HK-2 (cell line): ENCODE results near the gene DIS3.
A peak's percentile ranks its signal among the peaks of the same experiment; 100 is the strongest.
"Not testable (repeated sequence)": the region's sequence is repeated elsewhere in the genome, so short reads cannot be mapped to it uniquely, and the experiment has no call there.

Source experiments
- DNase-seq: peaks from one replicate; pipeline ENCODE4 v3.0.0-alpha.2; 2018; ENCODE audit not compliant: unreplicated experiment

DIS3 gene, protein sequence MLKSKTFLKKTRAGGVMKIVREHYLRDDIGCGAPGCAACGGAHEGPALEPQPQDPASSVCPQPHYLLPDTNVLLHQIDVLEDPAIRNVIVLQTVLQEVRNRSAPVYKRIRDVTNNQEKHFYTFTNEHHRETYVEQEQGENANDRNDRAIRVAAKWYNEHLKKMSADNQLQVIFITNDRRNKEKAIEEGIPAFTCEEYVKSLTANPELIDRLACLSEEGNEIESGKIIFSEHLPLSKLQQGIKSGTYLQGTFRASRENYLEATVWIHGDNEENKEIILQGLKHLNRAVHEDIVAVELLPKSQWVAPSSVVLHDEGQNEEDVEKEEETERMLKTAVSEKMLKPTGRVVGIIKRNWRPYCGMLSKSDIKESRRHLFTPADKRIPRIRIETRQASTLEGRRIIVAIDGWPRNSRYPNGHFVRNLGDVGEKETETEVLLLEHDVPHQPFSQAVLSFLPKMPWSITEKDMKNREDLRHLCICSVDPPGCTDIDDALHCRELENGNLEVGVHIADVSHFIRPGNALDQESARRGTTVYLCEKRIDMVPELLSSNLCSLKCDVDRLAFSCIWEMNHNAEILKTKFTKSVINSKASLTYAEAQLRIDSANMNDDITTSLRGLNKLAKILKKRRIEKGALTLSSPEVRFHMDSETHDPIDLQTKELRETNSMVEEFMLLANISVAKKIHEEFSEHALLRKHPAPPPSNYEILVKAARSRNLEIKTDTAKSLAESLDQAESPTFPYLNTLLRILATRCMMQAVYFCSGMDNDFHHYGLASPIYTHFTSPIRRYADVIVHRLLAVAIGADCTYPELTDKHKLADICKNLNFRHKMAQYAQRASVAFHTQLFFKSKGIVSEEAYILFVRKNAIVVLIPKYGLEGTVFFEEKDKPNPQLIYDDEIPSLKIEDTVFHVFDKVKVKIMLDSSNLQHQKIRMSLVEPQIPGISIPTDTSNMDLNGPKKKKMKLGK

GRCh38 chr13:72781451-72782439 lies at the start of gene DIS3, which contains the start of gene PIBF1:
Gene DIS3, minus strand, starts transcription at chr13:72781900. Its CDS starts 68 bp downstream, at chr13:72781832.
Gene PIBF1, plus strand, starts transcription at chr13:72782133. Its CDS starts 1,337 bp downstream, at chr13:72783470.
- peak; percentile 93 for DNase-seq

DNA sequence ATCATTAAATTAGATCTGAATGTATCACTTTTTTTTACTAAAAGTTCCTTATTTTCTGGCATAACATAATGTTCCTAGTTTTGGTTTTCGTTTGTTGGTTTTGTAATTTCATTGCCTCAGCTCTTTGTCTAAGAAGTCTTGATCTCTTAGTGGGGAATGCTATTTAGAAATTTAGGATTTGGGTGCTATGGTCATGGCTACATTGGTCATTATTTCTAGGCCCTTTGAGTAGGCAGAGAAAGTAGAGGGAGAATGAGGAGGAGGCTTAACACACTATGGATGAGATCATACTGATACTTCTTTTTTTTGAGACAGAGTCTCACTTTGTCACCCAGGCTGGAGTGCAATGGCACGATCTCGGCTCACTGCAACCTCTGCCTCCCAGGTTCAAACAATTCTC lies 42.0 kb upstream of the DIS3 start:
- DNase-seq = no peak

DNA sequence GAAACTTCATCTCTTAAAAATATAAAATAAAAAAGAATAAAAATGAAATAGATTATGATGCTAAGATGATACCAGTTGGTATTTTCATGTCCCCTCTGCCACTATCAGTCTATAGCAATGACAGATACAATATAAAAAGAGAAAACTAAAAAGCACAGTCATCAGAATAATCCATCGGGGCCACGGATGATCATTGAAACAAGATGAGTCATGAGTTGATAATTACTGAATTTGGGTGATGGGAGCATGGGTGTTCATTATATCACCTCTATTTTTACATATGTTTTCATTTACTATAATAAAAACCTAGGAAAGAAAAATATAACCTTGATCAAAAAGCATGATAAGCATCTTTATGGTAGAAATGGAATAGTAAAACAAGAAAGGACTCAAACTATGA lies 41.4 kb upstream of the DIS3 start:
- no peak for DNase-seq

DNA sequence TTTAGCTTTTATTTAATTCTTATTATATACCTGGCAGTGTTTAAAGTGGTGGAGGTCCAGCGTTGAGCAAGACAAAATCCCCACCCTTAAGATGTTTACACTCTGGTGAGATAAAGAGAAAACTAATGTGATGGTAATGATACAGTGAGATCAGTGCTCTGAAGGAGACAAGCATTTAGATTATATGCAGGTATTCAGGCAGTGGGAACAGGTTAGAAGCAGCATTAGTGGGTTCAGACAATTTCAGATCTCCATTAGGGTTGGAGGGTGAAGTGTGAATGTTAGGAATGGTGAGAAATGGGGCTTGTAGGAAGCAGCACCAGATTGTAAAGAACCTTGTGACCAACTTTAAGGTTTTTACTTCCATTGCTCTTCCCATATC lies 39.2 kb upstream of the DIS3 start:
- DNase-seq = no peak

DNA sequence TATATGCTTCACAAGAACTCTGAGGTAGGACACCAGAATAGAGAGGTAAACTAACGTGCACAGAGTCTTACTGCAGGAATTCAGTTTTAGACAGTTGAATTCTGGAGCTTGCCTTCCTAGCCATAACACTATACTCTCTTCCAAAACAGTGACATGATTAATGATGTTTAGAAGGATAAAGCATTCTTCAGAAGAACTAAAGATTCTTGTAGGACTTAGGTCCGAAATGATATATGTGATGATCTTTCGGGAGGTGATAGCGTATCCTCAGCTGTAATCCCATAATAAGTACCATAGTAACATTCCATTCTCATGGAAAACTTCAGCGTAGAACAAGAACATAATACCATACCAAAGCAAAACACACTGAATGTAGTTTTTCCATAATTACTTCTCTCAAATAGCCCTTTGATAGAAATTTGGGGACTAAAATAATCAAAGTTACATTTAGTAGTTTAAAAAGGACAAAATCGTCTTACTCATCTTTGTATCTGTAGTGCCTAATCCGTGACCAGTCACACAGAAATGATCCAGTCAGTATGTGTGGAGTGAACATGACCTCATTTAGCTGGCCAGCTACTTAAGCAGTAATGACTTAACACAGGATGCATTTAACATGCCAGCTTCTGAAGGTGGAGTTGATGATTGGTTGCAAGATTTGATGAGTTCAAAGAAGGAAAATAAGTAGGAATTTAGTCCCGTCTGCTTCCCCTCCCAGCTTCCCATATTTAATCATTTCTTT lies 38.6 kb upstream of the DIS3 start:
- no peak for DNase-seq

GRCh38 chr13:72808917-72809500 lies 27.3 kb upstream of the DIS3 start:
- no peak for DNase-seq

DNA sequence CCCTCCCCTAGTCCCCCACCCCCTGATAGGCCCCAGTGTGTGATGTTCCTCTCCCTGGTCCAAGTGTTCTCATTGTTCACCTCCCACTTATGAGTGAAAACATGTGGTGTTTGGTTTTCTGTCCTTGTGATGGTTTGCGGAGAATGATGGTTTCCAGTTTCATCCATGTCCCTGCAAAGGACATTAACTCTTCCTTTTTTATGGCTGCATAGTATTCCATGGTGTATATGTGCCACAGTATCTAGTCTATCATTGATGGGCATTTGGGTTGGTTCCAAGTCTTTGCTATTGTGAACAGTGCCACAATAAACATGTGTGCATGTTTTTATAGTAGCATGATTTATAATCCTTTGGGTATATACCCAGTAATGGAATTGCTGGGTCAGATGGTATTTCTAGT lies 24.8 kb upstream of the DIS3 start:
- not testable (repeated sequence) for DNase-seq

GRCh38 chr13:72805676-72806346 lies 24.1 kb upstream of the DIS3 start:
- no peak for DNase-seq

GRCh38 chr13:72804301-72804700 lies 22.6 kb upstream of the DIS3 start:
- DNase-seq = no peak

- DNase-seq = no peak
Measured at GRCh38 chr13:72798817-72799216, 17.1 kb upstream of the DIS3 start.

- no peak for DNase-seq
Measured at GRCh38 chr13:72792640-72793039, 10.9 kb upstream of the DIS3 start.

DNA sequence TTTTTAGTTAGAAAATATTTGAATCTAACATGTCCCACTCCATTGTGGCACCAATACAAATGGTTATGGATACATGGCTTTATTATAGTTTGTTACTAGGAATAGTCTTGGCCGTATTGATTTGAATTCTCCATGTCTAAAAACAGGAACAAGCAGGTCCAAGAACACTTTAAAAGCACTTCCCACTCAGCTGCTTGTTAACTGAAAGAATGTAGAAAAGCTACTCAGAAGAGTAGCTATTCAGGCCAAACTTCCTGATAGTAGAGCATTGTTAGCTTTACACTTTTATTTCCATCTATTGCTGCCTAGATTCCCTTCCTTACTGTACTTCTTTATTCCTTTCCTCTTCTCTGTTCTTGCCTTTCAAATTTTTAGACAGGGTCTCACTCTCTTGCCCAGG lies 7.1 kb upstream of the DIS3 start:
- no peak for DNase-seq

GRCh38 chr13:72784679-72785078 lies 3.0 kb upstream of the DIS3 start:
- DNase-seq = not testable (repeated sequence)

- no peak for DNase-seq
Measured at GRCh38 chr13:72782717-72783116, 1.0 kb upstream of the DIS3 start.

- DNase-seq = no peak
Measured at GRCh38 chr13:72774019-72774418, 7.7 kb downstream of the DIS3 start.

DNA sequence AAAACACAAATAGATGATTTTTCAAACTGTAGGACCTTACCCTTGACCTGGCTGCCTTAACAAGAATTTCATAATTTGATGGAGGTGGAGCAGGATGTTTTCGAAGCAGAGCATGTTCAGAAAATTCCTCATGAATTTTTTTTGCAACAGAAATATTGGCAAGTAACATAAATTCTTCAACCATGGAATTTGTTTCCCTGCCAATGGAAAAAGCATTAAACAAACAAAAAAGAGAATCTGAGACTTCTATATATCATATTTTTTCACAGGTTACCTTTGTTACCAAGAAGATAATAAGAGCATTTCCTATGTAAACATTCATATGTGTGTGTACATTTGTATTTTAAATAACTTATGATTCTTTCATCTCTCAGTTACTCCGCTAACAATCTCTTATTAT lies 18.3 kb downstream of the DIS3 start:
- no peak for DNase-seq

GRCh38 chr13:72760189-72760588 lies 21.5 kb downstream of the DIS3 start:
- DNase-seq = no peak

GRCh38 chr13:72757792-72758535 lies 23.7 kb downstream of the DIS3 start:
- no peak for DNase-seq

DNA sequence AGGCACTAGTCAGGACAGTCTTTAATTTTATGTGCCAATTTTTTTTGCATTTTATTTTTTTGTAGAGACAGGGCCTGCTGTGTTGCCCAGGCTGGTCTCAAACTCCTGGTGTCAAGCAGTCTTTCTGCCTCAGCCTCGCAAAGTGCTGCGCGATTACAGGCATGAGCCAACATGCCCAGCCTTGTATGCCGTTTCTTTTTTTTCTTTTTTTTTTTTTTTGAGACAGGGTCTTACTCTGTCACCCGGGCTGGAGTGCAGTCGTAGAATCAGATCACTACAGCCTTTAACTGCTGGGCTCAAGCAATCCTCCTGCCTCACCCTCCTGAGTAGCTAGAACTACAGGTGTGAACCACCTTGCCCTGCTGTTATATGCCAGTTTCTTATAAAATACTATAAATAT lies 27.6 kb downstream of the DIS3 start:
- no peak for DNase-seq
